Retina (tissue), 1 donor: Measurements from ENCODE around the gene LILRB2.
"Not testable (repeated sequence)": the region's sequence is repeated elsewhere in the genome, so short reads cannot be mapped to it uniquely, and the experiment has no call there.

Experiments
- DNase-seq: peaks from one replicate; pipeline ENCODE4 v3.0.0-alpha.2; 2016

Gene LILRB2

DNA sequence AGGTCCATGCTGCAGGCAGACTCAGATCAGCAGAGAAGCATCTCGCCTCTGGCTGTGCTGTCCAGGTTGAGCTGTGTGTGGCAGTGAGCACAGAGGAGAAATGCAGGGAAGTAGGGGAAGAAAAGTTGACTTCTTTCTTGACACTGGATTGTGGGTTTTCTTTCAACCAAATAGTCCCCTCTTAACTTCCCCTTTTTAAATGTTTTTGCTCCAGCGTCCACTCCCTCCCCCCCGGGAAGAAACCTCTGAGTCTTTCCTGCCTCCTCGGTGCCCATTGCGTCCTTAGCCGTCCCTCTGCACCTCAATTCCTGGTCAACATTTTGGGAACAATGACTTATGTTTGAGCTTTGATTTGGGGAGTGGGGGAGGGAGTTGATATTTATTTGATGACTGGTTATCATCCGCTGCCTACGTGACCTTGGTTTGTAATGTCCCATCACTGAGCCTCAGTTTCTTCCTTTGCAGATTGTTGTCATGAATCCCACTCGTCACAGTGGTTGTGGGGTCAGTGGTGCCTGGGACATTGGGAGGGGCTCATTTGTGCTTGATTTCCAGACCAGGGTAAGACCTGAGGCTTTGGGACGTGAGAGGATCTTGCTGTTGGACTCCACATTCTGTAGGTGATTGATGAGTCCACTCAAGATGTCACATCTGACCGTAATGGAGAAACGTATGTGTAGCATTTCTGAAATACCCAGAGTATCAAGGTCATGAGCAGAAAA is at the start of gene LILRB2:
TSS of gene LILRB2 (minus strand) at position 104 of the 722 bp plus-strand sequence. CDS start 614 bp downstream, outside the sequence.
- no peak for DNase-seq

DNA sequence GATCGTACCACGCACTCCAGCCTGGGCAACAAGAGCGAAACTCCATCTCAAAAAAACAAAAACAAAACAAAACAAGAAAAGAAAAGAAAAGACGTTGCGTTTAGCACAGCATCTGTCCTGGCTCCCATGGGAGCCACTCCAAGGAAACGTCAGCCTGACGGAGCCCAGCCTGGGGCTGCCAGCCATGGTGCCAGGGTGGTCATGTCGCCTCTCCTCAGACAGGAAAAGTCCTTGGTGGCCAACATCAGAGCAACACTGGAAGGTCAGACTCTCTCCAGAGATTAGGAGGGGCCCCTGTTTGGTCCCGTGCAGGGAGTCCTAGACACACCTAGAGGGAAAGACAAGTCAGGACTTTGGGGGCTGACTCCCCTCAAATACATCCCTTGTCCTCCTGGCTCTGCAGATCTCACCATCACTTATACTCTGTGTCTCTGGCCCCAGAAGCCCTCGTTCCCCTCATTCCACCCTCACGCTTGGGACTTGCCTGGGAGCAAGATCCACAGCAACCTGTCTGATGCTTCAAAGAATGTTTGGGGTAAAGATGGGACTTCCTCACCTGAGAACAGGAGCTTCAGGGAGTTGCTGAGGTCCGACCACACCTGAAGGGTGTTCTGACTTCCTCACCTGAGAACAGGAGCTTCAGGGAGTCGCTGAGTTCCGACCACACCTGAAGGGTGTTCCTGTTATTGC is 48.7 kb upstream of the LILRB2 start:
- DNase-seq: no peak

GRCh38 chr19:54328781-54329180 is 47.9 kb upstream of the LILRB2 start:
- DNase-seq: not testable (repeated sequence)

GRCh38 chr19:54325631-54326030 is 44.7 kb upstream of the LILRB2 start:
- no peak for DNase-seq

- DNase-seq: peak; percentile 69
Measured at GRCh38 chr19:54325194-54325621, 44.3 kb upstream of the LILRB2 start.

DNA sequence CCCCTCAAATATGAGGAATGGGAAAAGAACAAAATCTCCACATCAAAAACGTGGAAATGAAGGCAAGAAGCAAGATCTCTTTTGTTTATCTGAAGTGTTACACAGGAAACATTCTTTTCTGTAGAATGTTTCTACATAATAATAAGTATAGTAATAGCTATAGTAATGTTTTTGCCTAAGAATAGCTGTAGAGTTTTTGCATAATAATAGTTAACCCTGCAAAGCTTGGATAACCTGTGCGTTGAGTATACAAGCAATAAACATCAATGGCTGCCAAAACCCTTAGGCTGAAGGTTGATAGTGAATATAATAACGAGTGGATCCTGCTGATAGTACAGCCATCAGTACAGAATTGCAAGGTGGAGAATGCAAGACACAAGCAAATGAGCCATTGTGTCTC is 43.2 kb upstream of the LILRB2 start:
- DNase-seq: no peak

- DNase-seq: not testable (repeated sequence)
Measured at GRCh38 chr19:54322934-54323333, 42.0 kb upstream of the LILRB2 start.

DNA sequence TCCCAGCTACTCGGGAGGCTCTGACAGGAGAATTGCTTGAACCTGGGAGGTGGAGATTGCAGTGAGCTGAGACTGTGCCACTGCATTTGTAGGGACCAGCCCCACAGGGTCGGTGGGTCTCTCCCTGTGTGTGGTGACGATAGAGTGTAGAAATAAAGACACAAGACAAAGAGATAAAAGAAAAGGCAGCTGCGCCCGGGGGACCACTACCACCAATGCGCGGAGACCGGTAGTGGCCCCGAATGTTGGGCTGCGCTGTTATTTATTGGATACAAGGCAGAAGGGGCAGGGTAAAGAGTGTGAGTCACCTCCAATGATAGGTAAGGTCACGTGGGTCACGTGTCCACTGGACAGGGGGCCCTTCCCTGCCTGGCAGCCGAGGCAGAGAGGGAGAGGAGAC is 41.4 kb upstream of the LILRB2 start:
- not testable (repeated sequence) for DNase-seq

- no peak for DNase-seq
Measured at GRCh38 chr19:54319892-54320670, 39.2 kb upstream of the LILRB2 start.

DNA sequence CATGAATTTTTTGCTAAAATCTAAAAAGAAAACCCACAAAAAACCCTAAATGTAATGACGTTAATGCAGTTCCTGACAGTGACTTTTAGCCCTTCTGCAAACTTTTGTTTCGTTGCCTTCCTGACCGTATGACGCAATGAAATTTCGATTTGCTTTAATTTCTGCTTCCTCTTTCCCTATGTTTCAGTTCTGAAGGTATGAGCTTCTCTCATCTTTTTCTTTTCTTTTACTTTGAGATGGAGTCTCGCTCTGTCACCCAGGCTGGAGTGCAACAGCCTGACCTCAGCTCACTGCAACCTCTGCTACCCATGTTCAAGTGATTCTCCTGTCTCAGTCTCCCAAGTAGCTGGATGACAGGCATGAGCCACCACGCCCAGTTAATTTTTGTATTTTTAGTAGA is 38.1 kb upstream of the LILRB2 start:
- DNase-seq: no peak

- no peak for DNase-seq
Measured at GRCh38 chr19:54317965-54318240, 37.0 kb upstream of the LILRB2 start.

DNA sequence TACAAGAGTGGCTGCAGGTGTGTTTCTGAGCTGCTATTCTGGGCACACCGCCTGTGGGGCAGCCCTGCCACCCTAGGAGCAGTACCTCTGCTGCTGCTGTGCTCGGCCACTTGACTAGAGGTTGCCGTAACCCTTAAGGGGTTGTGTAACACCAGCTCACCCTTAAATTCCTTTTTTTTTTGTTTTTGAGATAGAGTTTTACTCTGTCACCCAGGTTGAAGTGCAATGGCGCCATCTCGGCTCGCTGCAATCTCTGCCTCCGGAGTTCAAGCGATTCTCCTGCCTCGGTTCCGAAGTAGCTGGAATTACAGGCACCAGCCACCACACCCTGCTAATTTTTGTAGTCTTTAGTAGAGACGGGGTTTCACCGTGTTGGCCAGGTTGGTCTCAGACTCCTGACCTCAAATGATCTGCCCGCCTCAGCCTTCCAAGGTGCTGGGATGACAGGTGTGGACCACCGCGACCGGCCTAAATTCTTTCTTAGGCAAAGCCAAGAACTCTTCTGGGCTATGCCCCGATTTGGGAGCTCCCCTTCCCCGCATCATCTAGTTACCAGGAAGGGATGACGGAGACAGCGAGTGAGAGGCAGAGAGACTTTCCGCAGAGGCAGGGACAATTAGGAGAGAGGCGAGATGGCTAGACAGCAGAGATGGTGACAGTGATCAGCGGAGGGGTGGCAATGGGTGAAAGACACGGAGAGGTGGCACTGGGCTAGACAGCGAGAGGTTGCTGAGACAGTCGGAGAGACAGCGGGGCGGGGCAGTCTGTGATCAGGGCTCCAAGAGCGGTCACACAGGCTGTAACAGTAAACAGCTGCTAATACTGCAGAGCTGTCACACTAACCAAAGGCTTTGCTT is 36.4 kb upstream of the LILRB2 start:
- DNase-seq: no peak

DNA sequence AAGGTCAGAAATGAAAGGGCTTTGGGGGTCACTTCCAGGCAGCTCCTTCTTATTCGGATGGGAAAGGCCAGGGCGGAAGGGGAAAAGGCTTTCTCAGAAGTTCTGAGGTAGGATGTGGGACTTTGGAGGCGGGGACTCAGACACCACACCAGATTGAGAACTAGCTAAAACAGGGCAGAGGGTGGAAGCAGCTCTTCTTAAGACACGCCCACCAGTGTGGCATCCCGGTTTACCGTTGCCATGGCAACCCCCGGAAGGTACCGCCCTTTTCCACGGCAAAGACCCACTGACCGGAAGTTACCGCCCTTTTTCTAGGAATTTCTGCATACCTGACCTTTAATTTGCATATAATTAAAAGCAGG is 35.8 kb upstream of the LILRB2 start:
- DNase-seq: no peak

- no peak for DNase-seq
Measured at GRCh38 chr19:54315956-54316355, 35.0 kb upstream of the LILRB2 start.

- DNase-seq: no peak
Measured at GRCh38 chr19:54312436-54313377, 31.8 kb upstream of the LILRB2 start, which contains the start of gene LILRA5. Gene LILRA5 (minus strand): TSS chr19:54313166. CDS start chr19:54313019, 147 bp downstream.

- DNase-seq: no peak
Measured at GRCh38 chr19:54312011-54312410, 31.1 kb upstream of the LILRB2 start.

DNA sequence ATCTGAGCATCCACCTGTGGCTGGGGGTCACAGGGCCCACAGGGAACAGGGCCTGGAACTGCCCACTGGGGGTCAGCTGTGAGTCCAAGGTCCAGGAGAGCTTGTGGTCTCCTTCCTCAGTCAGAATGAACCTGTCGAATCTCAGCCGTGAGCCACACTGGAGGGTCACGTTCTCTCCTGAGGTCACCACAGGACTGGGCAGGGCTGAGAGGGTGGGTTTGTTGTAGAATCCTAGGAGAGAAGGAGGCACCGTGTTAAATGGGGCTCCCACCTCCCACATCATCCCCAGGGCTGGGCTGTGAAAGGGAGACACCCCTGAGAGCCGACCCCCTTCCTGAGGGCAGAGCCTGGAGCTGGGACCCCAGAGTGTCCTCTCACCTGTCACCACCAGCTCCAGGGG is 30.6 kb upstream of the LILRB2 start:
- DNase-seq: no peak

- DNase-seq: no peak
Measured at GRCh38 chr19:54310543-54310942, 29.6 kb upstream of the LILRB2 start.

- no peak for DNase-seq
Measured at GRCh38 chr19:54309811-54310210, 28.9 kb upstream of the LILRB2 start.

DNA sequence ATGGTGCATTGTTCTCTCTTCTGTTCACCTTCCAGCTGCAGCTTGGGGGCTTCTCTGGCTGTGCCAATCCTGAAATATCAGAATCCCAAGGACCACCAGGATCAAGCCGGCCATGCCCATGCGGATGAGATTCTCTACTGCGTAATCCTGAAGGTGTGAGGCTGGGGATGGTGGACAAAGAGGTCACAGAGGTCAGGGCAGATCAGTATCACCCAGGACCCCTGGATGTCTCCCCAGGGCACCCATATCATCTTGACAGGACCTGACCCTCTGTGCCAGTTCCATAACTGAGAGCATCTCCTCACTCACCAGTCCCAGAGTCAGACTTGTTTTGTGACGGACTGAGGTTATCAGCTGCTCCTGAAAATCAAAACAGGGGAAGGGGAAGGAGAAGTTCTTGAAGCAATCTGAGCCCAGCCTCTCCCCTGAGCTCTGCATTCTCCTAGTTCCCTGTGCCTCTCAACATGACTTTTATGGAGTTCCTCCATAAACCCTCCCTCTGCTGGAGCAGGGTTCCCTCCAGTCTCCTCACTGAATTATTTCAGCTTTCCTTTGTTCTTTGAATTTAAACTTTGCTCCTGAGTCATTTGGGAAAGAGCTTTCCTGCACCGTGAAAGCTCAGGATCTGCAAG is 26.6 kb upstream of the LILRB2 start:
- DNase-seq: no peak

DNA sequence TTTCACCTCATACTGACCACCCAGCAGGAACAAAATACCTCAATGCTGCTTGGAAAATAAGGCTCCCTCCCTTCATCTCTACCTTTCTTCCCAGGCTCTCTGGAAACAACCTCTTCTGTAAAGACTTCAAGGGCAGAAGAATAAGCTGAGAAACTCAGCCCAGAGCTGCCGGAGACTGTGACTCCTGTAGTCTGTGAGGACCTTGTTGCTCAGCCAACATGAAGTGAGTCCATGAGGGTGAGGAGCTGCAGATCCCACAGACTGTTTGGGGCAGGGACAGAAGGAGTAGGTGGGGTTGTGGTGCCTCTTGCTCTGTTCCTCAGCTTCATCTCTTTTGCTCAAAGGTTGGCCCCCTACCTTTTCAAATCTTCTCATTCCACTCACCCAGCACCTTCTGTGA is 24.2 kb upstream of the LILRB2 start:
- DNase-seq: no peak
